Osteoblast (primary cell): Measurements from ENCODE around the gene NCKAP5. TPM values are rescaled to one million over a fixed set of nuclear protein-coding genes. Genes with fewer than 3 reads are reported as not detected.

Source experiments
- DNase-seq: peaks from one replicate; pipeline ENCODE4 v3.0.0; 2011; ENCODE audit warnings: low spot score, mixed read lengths; ENCODE audit not compliant: insufficient read length; ENCODE audit errors: missing footprints
- H2AFZ ChIP-seq: 2 replicates; pipeline ENCODE4 v1.6.0; 2011; ENCODE audit warnings: mild to moderate bottlenecking, low read length
- H3K27ac ChIP-seq: 2 replicates; pipeline ENCODE4 v1.5.1; 2011; ENCODE audit warnings: mild to moderate bottlenecking, low read depth, low read length, moderate library complexity
- H3K27me3 ChIP-seq: 2 replicates; pipeline ENCODE4 v1.6.0; 2012; ENCODE audit warnings: mild to moderate bottlenecking, control low read depth, inconsistent platforms, low read length, moderate library complexity; ENCODE audit not compliant: insufficient read depth
- H3K36me3 ChIP-seq: 2 replicates; pipeline ENCODE4 v1.5.1; 2011; ENCODE audit warnings: mild to moderate bottlenecking, low read length, control low read depth, moderate library complexity; ENCODE audit not compliant: insufficient read depth
- H3K4me1 ChIP-seq: 2 replicates; pipeline ENCODE4 v1.5.1; 2011; ENCODE audit warnings: mild to moderate bottlenecking, low read length, control low read depth, moderate library complexity; ENCODE audit not compliant: insufficient read depth
- H3K4me2 ChIP-seq: 2 replicates; pipeline ENCODE4 v1.6.0; 2011; ENCODE audit warnings: mild to moderate bottlenecking, low read length; ENCODE audit not compliant: insufficient read depth
- H3K4me3 ChIP-seq: fragments of 200-600 bp; sonication (generic); 3 replicates; pipeline ENCODE4 v1.5.1; 2012; ENCODE audit warnings: mild to moderate bottlenecking, low read length, inconsistent platforms; ENCODE audit not compliant: insufficient read depth
- H3K79me2 ChIP-seq: 2 replicates; pipeline ENCODE4 v1.6.0; 2012; ENCODE audit warnings: mild to moderate bottlenecking, low read length, control low read depth, inconsistent platforms; ENCODE audit not compliant: insufficient read depth
- H3K9me3 ChIP-seq: 2 replicates; pipeline ENCODE4 v1.5.1; 2011; ENCODE audit warnings: low read depth, low read length, control low read depth
- H4K20me1 ChIP-seq: 2 replicates; pipeline ENCODE4 v1.6.0; 2012; ENCODE audit warnings: mild to moderate bottlenecking, low read length, control low read depth; ENCODE audit not compliant: insufficient read depth
- total RNA-seq: library from RNA; depleted of rRNA; stranded (reverse); fragments of >200 nt; gene quantifications from 2 replicates; pipeline ENCODE4 v1.2.3, GENCODE V29; 2012
- TF ChIP-seq, protein P1 (sequence below): IDR thresholded peaks from 2 replicates; pipeline ENCODE4 v1.5.1; 2011; ENCODE audit warnings: mild to moderate bottlenecking, low read depth, low read length, moderate library complexity; ENCODE audit errors: extremely low read depth

Gene NCKAP5
- total RNA-seq, 1 donor, result 1.8 TPM

DNA sequence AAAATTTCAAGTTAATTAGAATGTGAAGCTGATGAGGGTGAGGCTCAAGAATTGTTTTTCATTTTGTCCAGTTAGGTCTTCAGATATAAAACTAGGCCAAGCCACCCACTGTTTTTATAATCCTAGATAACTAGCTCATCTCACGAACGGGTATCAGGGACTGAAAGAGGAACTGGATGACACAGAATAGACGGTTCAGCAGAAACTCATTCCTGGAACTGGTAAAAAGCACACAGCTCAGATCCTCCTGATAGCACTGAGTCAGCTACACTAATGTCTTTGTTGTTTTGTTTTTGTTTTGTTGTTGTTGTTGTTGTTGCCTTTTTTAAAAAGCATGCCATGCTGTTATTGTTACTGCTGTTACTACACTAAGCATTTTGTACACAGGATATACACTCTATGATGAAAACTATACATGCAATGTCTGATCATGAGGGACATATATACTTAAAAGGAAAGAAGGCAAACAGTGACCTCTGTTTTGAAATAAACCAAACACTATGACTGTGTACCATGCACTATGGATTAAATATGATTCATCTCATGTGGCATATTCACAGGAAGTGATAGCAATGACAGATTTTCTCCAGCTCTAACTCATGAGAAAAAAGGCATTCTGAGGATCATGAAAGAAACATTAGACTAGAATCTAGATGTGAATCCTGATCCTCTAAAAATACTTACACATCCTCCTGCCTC is 437.6 kb downstream of the NCKAP5 start:
- no peaks in the 10 kb centered on the region for H3K36me3 ChIP-seq
- no peaks in the 10 kb centered on the region for H3K79me2 ChIP-seq
- peak; percentile 52 for DNase-seq
- peaks cover 5% of the 10 kb centered on the region for H3K4me1 ChIP-seq
- peak overlapping the region; percentile 29 for H2AFZ ChIP-seq
- H3K4me2 ChIP-seq, result no peak overlapping the region
- TF ChIP-seq, protein P1, sequence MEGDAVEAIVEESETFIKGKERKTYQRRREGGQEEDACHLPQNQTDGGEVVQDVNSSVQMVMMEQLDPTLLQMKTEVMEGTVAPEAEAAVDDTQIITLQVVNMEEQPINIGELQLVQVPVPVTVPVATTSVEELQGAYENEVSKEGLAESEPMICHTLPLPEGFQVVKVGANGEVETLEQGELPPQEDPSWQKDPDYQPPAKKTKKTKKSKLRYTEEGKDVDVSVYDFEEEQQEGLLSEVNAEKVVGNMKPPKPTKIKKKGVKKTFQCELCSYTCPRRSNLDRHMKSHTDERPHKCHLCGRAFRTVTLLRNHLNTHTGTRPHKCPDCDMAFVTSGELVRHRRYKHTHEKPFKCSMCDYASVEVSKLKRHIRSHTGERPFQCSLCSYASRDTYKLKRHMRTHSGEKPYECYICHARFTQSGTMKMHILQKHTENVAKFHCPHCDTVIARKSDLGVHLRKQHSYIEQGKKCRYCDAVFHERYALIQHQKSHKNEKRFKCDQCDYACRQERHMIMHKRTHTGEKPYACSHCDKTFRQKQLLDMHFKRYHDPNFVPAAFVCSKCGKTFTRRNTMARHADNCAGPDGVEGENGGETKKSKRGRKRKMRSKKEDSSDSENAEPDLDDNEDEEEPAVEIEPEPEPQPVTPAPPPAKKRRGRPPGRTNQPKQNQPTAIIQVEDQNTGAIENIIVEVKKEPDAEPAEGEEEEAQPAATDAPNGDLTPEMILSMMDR, result no peak
- H4K20me1 ChIP-seq, result no peaks in the 10 kb centered on the region
- no peak overlapping the region for H3K27ac ChIP-seq
- H3K9me3 ChIP-seq, result no peaks in the 10 kb centered on the region
- no peaks in the 10 kb centered on the region for H3K27me3 ChIP-seq
- H3K4me3 ChIP-seq, result no peak overlapping the region

DNA sequence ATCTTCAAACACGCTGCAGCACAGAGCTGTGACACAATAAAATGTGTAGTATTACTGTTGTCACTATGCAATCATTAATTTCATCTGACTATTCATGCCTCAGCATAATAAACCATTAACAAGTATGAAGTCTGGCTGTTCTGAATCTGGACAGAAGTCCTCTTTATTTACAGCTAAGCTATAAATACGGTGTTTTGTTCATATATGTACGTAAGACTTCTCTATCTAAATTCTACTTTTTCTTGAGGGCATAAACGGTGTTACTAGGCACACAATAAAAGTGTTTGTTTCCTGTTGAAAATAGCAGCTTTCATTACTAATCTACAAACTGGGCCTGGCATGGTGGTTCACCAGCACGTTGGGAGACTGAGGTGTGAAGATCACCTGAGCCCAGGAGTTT is 443.8 kb downstream of the NCKAP5 start:
- Histone ChIP-seq H3K9me3 (no peaks in the 10 kb centered on the region), H4K20me1 (no peaks in the 10 kb centered on the region), H3K4me3 (no peak overlapping the region), H3K4me2 (no peak overlapping the region), H3K27me3 (no peaks in the 10 kb centered on the region), H3K27ac (no peak overlapping the region), H3K4me1 (no peaks in the 10 kb centered on the region), H2AFZ (no peak overlapping the region), H3K36me3 (no peaks in the 10 kb centered on the region), H3K79me2 (no peaks in the 10 kb centered on the region)
- DNase-seq, result no peak
- TF ChIP-seq, protein P1, result no peak

DNA sequence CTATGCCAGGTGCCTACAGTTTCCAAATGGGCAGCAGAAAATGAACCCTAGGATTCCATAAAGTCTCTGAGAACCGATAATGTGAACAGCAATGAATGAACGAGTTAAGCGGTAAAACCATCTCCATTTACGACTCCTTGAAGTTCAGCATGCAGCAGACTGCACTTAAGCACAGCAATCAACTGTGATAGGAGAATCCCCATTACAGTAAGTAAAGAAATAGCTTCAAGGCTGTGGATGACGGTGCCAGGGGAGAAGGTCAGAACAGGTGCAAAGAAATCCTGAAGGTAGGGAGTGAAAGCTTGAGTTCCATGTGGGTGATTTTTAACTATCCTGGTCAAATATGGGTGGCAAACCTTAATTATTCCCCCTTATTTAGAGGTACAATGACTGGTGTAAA is 444.4 kb downstream of the NCKAP5 start:
- Histone ChIP-seq H3K27me3 (no peaks in the 10 kb centered on the region), H3K27ac (no peak overlapping the region), H3K4me3 (no peak overlapping the region), H2AFZ (no peak overlapping the region), H3K9me3 (no peaks in the 10 kb centered on the region), H3K4me2 (no peak overlapping the region), H4K20me1 (no peaks in the 10 kb centered on the region), H3K79me2 (no peaks in the 10 kb centered on the region), H3K4me1 (no peaks in the 10 kb centered on the region), H3K36me3 (no peaks in the 10 kb centered on the region)
- DNase-seq, result no peak
- TF ChIP-seq, protein P1, result no peak

DNA sequence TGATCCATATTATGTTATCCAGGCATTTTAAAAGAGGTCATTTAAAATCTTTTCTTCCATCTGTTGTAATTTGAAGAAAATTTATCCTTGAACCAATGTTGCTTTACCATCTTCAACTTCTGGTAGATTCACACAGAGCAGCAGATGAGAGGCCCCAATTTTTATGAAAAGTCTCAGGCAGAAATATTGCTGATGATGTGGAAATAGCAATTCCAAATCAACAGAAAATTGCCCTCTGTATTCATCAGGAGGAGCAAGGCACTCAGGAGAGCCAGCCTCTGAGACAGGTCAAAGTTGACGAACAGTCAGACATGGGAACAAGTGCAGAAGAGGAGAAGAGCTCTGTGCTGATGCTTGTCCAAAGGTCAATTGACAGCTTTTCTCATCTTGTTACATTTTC is 444.9 kb downstream of the NCKAP5 start:
- Histone ChIP-seq H3K36me3 (no peaks in the 10 kb centered on the region), H3K79me2 (no peaks in the 10 kb centered on the region), H3K4me2 (no peak overlapping the region), H2AFZ (no peak overlapping the region), H3K9me3 (no peaks in the 10 kb centered on the region), H3K27ac (no peak overlapping the region), H4K20me1 (no peaks in the 10 kb centered on the region), H3K4me3 (no peak overlapping the region), H3K4me1 (no peaks in the 10 kb centered on the region), H3K27me3 (no peaks in the 10 kb centered on the region)
- TF ChIP-seq, protein P1, result no peak
- no peak for DNase-seq
